B cell (primary cell): Measurements from ENCODE around the gene KLHL17. TPM values are rescaled to one million over a fixed set of nuclear protein-coding genes. Genes with fewer than 3 reads are reported as not detected.

Experiments used
- ATAC-seq: fragments of 200-7000 bp; cut with Tn5 transposase; one replicate; pipeline ENCODE4 v1.10.0; 2021; ENCODE audit warnings: low read depth, mild to moderate bottlenecking, moderate number of reproducible peaks, moderate library complexity
- CTCF ChIA-PET: fragments of 350-600 bp; sonication (Branson Sonifier 250); formaldehyde crosslinking; loops from one replicate; lab custom pipeline; 2021; ENCODE audit warnings: antibody characterized with exemption, inconsistent platforms; lab: Charles Lee
- POLR2A ChIA-PET: fragments of 350-600 bp; sonication (Branson Sonifier 250); formaldehyde crosslinking; loops from one replicate; lab custom pipeline; 2021; ENCODE audit warnings: antibody characterized with exemption; lab: Charles Lee
- DNase-seq: peaks from one replicate; pipeline ENCODE4 v3.0.0; 2013
- H2AFZ ChIP-seq: 2 replicates; pipeline ENCODE4 v1.6.1; 2012; ENCODE audit warnings: mild to moderate bottlenecking, low read depth, low read length; ENCODE audit not compliant: insufficient read depth, poor library complexity, severe bottlenecking
- H3K27ac ChIP-seq, 2 donors: 1 replicate in 1 of 2; 2 replicates in 1 of 2; pipeline ENCODE4 v1.5.1; 2012 to 2013; ENCODE audit warnings: low read length in 2 of 2, mild to moderate bottlenecking in 2 of 2, moderate library complexity in 1 of 2
- H3K27me3 ChIP-seq, 4 experiments: fragments of 200-600 bp in 1 of 4; sonication (generic) in 1 of 4; replicated peaks in 1 of 4; 1 replicate in 2 of 4; 2 replicates in 2 of 4; pipeline versions ENCODE4 v1.6.1 to v1.7.0; 2013 to 2016; ENCODE audit warnings: low read length in 3 of 4, mild to moderate bottlenecking in 2 of 4, mixed read lengths in 1 of 4, moderate library complexity in 1 of 4; ENCODE audit not compliant: insufficient read depth in 4 of 4, control insufficient read depth in 3 of 4; ENCODE audit errors: control extremely low read depth in 1 of 4
- H3K36me3 ChIP-seq, 2 experiments: replicated peaks in 1 of 2; 1 replicate in 1 of 2; 2 replicates in 1 of 2; pipeline versions ENCODE4 v1.6.1 to v1.7.1; 2013; ENCODE audit warnings: low read length in 1 of 2; ENCODE audit not compliant: insufficient read depth in 2 of 2, control insufficient read depth in 1 of 2; ENCODE audit errors: control extremely low read depth in 1 of 2, extremely low read depth in 1 of 2
- H3K4me1 ChIP-seq, 2 donors: fragments of 200-600 bp in 1 of 2; sonication (generic) in 1 of 2; 1 replicate in 1 of 2; 2 replicates in 1 of 2; pipeline versions ENCODE4 v1.5.1 to v1.6.1; 2013 to 2017; ENCODE audit warnings: low read length in 2 of 2; ENCODE audit not compliant: control insufficient read depth in 2 of 2, insufficient read depth in 2 of 2
- H3K4me2 ChIP-seq: replicated peaks from 2 replicates; pipeline ENCODE3; 2012; ENCODE audit warnings: mild to moderate bottlenecking, low read depth, low read length; ENCODE audit not compliant: poor library complexity, severe bottlenecking
- H3K4me3 ChIP-seq, 5 experiments: fragments of 200-600 bp in 1 of 5; sonication (generic) in 1 of 5; 1 replicate in 3 of 5; 2 replicates in 2 of 5; pipeline versions ENCODE4 v1.5.1 to v1.7.0; 2011 to 2016; ENCODE audit warnings: low read length in 4 of 5, mild to moderate bottlenecking in 4 of 5, low read depth in 2 of 5, control low read depth in 1 of 5, moderate library complexity in 1 of 5; ENCODE audit not compliant: insufficient read depth in 1 of 5; ENCODE audit errors: control extremely low read depth in 1 of 5, extremely low read depth in 1 of 5
- H3K79me2 ChIP-seq: fragments of 200-600 bp; sonication (generic); one replicate; pipeline ENCODE4 v1.6.0; 2016; ENCODE audit warnings: low read length; ENCODE audit not compliant: control insufficient read depth, insufficient read depth
- H3K9ac ChIP-seq: fragments of 200-600 bp; sonication (generic); 2 replicates; pipeline ENCODE4 v1.6.1; 2017; ENCODE audit warnings: mild to moderate bottlenecking, low read length, moderate library complexity
- H3K9me3 ChIP-seq, 3 donors: one replicate each; pipeline versions ENCODE4 v1.6.1 to v1.7.1; 2013; ENCODE audit warnings: low read length in 2 of 3; ENCODE audit not compliant: control insufficient read depth in 2 of 3, insufficient read depth in 1 of 3; ENCODE audit errors: control extremely low read depth in 1 of 3
- H4K20me1 ChIP-seq: 2 replicates; pipeline ENCODE4 v1.6.0; 2012; ENCODE audit warnings: mild to moderate bottlenecking, low read length; ENCODE audit not compliant: insufficient read depth, control insufficient read depth, poor library complexity, severe bottlenecking
- H3K27ac Mint-ChIP-seq: one replicate; pipeline ENCODE4 v1.8.0; 2021; ENCODE audit warnings: mixed read lengths
- H3K27me3 Mint-ChIP-seq: one replicate; pipeline ENCODE4 v1.8.0; 2021; ENCODE audit warnings: mixed read lengths
- H3K4me1 Mint-ChIP-seq: one replicate; pipeline ENCODE4 v1.8.0; 2021; ENCODE audit warnings: mixed read lengths
- H3K4me3 Mint-ChIP-seq: one replicate; pipeline ENCODE4 v1.8.0; 2021; ENCODE audit warnings: mixed read lengths
- H3K9me3 Mint-ChIP-seq: one replicate; pipeline ENCODE4 v1.8.0; 2022; ENCODE audit warnings: mixed read lengths; ENCODE audit not compliant: insufficient read depth
- CTCF ChIP-seq: fragments of 200-600 bp; IDR thresholded peaks from one replicate; pipeline ENCODE4 v1.8.0; 2022; ENCODE audit warnings: antibody characterized with exemption, mild to moderate bottlenecking
- EZH2 ChIP-seq: IDR thresholded peaks from 2 replicates; pipeline ENCODE4 v1.6.1; 2012; ENCODE audit warnings: borderline replicate concordance, low read depth, mild to moderate bottlenecking, moderate library complexity, low read length; ENCODE audit not compliant: insufficient read depth, poor library complexity, severe bottlenecking
- WGBS: methylation state at CpG from one replicate; pipeline ENCODE4 v1.1.5; 2013; ENCODE audit warnings: missing lambda C conversion rate; ENCODE audit not compliant: insufficient coverage; 5-methylcytosine and 5-hydroxymethylcytosine counted together
- intact Hi-C: fragments of 100-400 bp; cut with micrococcal nuclease; formaldehyde crosslinking; loops from one replicate; pipeline ENCODE4 v1.10.0; 2022
- polyA plus RNA-seq: library from polyadenylated mRNA; depleted of rRNA; stranded (reverse); fragments of >200 nt; gene quantifications from 2 replicates; pipeline ENCODE4 v1.2.3, GENCODE V29; 2012
- total RNA-seq, 2 donors: library from RNA; stranded (reverse); fragments of 120-200 nt in 1 of 2; gene quantifications; 1 replicate in 1 of 2; 2 replicates in 1 of 2; pipeline versions ENCODE4 v1.2.3 to v1.2.4, GENCODE V29; 2013 to 2022

The KLHL17 gene
- total and polyA plus RNA-seq, 2 donors (not counting 1 experiment from before 2014, with no cell fraction given), result 30.1 to 57.5 TPM

- no peaks in the 10 kb centered on the region for H3K36me3 ChIP-seq
- H3K27ac ChIP-seq, result no peak overlapping the region
- Mint-ChIP-seq H3K4me3 (no peak overlapping the region), H3K9me3 (no peaks in the 10 kb centered on the region), H3K27ac (no peak overlapping the region), H3K27me3 (peaks cover 35% of the 10 kb centered on the region), H3K4me1 (no peaks in the 10 kb centered on the region)
- 84% methylated on average over 16 of the region's 16 CpGs for WGBS
- H3K4me1 ChIP-seq, result peaks cover 0 to 3% of the 10 kb centered on the region in 2 donors
- H3K27me3 ChIP-seq, result peaks cover 0 to 37% (median 5%) of the 10 kb centered on the region in 4 experiments
- ATAC-seq (no peak), DNase-seq (no peak)
- H3K9ac ChIP-seq, result no peak overlapping the region
- TF ChIP-seq EZH2, result no peak
- TF ChIP-seq CTCF, result no peak
- no peaks in the 10 kb centered on the region for H3K9me3 ChIP-seq
- ChIA-PET CTCF (no interaction called here), POLR2A (interaction anchor here (0.5 kb wide), 1 partner anchor 9 kb away, joined by 7 read pairs; no protein-coding TSS in a partner anchor)
- no peaks in the 10 kb centered on the region for H3K79me2 ChIP-seq
- no peak overlapping the region for H3K4me3 ChIP-seq
- H4K20me1 ChIP-seq, result no peaks in the 10 kb centered on the region
- intact Hi-C loops, result no loop called here
- H2AFZ ChIP-seq, result no peak overlapping the region
- H3K4me2 ChIP-seq, result no peak overlapping the region
Measured at GRCh38 chr1:913491-914130, 46.8 kb upstream of the KLHL17 start.

- no peak overlapping the region for H3K9ac ChIP-seq
- no peak for TF ChIP-seq CTCF
- no peak overlapping the region for H3K27ac ChIP-seq
- no peak overlapping the region for H2AFZ ChIP-seq
- H3K4me1 ChIP-seq, result peaks cover 0 to 3% of the 10 kb centered on the region in 2 donors
- H3K9me3 ChIP-seq, result no peaks in the 10 kb centered on the region
- 94% methylated on average over 17 of the region's 21 CpGs for WGBS
- Mint-ChIP-seq H3K4me1 (no peaks in the 10 kb centered on the region), H3K27ac (no peak overlapping the region), H3K4me3 (no peak overlapping the region), H3K9me3 (no peaks in the 10 kb centered on the region), H3K27me3 (peaks cover 37% of the 10 kb centered on the region)
- H4K20me1 ChIP-seq, result no peaks in the 10 kb centered on the region
- H3K79me2 ChIP-seq, result no peaks in the 10 kb centered on the region
- H3K27me3 ChIP-seq, result peaks cover 0 to 42% (median 6%) of the 10 kb centered on the region in 4 experiments
- intact Hi-C loops, result no loop called here
- H3K4me3 ChIP-seq, result no peak overlapping the region
- H3K4me2 ChIP-seq, result no peak overlapping the region
- no peak for ATAC-seq
- ChIA-PET POLR2A (no interaction called here), CTCF (no interaction called here)
- H3K36me3 ChIP-seq, result no peaks in the 10 kb centered on the region
- no peak for DNase-seq
Measured at GRCh38 chr1:914131-914890, 46.1 kb upstream of the KLHL17 start.
